ENCODE results near the gene COL6A3.

The COL6A3 gene

GRCh38 chr2:237294460-237294859 is 119.5 kb downstream of the COL6A3 start:
- DNase-seq = no peak

GRCh38 chr2:237293978-237294377 is 120.0 kb downstream of the COL6A3 start:
- no peak for DNase-seq

GRCh38 chr2:237291138-237291792 is 122.7 kb downstream of the COL6A3 start:
- DNase-seq = peak; percentile 73 to 85

GRCh38 chr2:237290261-237290660 is 123.7 kb downstream of the COL6A3 start:
- no peak for DNase-seq

- DNase-seq = no peak
Measured at GRCh38 chr2:237289139-237289538, 124.8 kb downstream of the COL6A3 start.

GRCh38 chr2:237287872-237288271 is 126.1 kb downstream of the COL6A3 start:
- no peak for DNase-seq

GRCh38 chr2:237283131-237283928 is 130.6 kb downstream of the COL6A3 start:
- peak; percentile 24 to 30 for DNase-seq

GRCh38 chr2:237282568-237283128 is 131.3 kb downstream of the COL6A3 start:
- DNase-seq = no peak

GRCh38 chr2:237281836-237282306 is 132.1 kb downstream of the COL6A3 start:
- peak in 1 of 2 donors; percentile 45 for DNase-seq

GRCh38 chr2:237280939-237281338 is 133.0 kb downstream of the COL6A3 start:
- no peak for DNase-seq

- DNase-seq = no peak
Measured at GRCh38 chr2:237280229-237280628, 133.7 kb downstream of the COL6A3 start.

- DNase-seq = no peak
Measured at GRCh38 chr2:237279012-237279768, 134.8 kb downstream of the COL6A3 start.

GRCh38 chr2:237278568-237278967 is 135.4 kb downstream of the COL6A3 start:
- no peak for DNase-seq

- peak in 1 of 2 donors; percentile 21 for DNase-seq
Measured at GRCh38 chr2:237276716-237277490, 137.1 kb downstream of the COL6A3 start.

All from inflammatory macrophage treated with lipopolysaccharide for 1 hour (primary cell).